GM10266 (cell line): ENCODE data around the gene IKZF1.
A peak's percentile ranks its signal among the peaks of the same experiment; 100 is the strongest.

Experiments used
- DNase-seq: peaks from one replicate; pipeline ENCODE4 v3.0.0; 2012; ENCODE audit errors: extremely low spot score
- CTCF ChIP-seq: IDR thresholded peaks from 2 replicates; pipeline ENCODE4 v1.5.1; 2012; ENCODE audit warnings: mild to moderate bottlenecking, low read depth; ENCODE audit not compliant: control insufficient read depth, insufficient read depth; ENCODE audit errors: missing control alignments

The IKZF1 gene

GRCh38 chr7:50400114-50400513 is 95.6 kb downstream of the IKZF1 start:
- no peak for DNase-seq
- TF ChIP-seq CTCF: no peak

GRCh38 chr7:50404392-50404791 is 99.9 kb downstream of the IKZF1 start:
- TF ChIP-seq CTCF: no peak
- no peak for DNase-seq

GRCh38 chr7:50405221-50405620 is 100.7 kb downstream of the IKZF1 start:
- no peak for TF ChIP-seq CTCF
- DNase-seq: peak; percentile 64

GRCh38 chr7:50406935-50407334 is 102.4 kb downstream of the IKZF1 start:
- DNase-seq: no peak
- TF ChIP-seq CTCF: no peak

DNA sequence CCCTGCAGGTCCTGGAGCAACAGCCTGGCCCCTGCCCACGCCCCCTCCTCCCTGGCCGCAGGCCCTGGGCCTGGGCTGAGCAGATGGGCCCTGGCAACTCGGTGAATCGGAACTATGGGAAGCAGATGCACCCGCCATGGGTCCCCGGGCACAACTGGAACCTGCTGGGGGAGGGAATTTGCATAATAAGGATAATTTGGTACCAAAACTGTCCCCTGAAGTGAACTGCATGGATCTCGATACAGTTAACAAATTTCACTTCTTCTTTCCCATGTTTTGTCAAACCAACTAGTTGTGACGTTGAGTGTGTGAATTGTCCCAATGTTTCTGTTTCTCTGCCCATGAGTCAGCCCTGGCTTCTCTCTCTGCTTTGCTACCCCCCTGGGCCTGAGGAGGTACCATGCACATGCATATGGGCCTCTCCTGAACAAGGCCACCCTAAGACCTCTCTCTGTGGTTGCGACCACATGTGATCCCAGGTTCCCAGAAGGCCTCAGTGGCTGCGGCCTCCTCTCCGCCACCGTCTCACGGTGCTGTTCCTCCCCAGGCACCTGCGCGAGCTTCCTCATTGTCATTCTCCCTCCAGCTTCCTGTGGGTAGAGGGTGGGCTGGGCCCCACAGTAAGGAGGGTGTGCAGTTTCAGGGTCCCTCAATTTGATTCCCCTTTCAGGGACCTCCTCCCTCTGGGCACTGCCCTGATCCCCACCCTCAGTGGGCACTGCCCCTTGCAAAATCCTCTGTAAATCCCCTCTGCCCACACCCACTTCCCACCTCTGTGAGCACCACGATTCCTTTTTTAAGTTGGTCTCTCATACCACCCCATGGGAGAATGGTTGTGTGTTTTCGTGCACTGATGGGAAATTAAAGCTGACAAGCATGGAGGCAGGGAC is 105.6 kb downstream of the IKZF1 start:
- peak; percentile 46 for DNase-seq
- TF ChIP-seq CTCF: no peak

GRCh38 chr7:50411332-50411731 is 106.8 kb downstream of the IKZF1 start:
- peak; percentile 56 for DNase-seq
- no peak for TF ChIP-seq CTCF

DNA sequence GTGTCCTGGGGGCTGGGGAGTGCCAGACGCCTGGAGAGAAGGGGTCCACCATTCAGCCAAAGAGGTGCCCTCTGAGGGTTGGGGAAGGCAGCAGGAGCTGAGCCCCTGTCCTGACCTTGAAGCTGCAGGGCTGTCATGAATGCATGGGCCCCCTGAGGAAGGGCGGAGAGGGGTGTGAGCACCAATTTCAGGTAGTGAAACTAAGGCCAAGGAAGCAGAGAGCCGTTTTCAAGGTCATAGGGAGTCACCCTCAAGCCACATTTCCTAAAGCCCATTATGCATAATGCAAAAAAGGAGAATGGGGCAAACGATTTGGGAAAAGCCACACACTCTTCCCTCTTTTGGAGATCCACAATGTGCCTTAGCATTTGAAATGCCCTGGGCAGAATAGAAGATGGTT is 108.5 kb downstream of the IKZF1 start:
- no peak for DNase-seq
- no peak for TF ChIP-seq CTCF
